K562 (cell line): ENCODE results near the gene APOBEC3G. TPM values are rescaled to one million over a fixed set of nuclear protein-coding genes. Genes with fewer than 3 reads are reported as not detected.

Experiments used
- ATAC-seq: fragments of 200-7000 bp; cut with Tn5 transposase; 3 replicates; pipeline ENCODE4 v1.9.1; 2020; ENCODE audit warnings: moderate library complexity
- BruUV-seq: library from RNA; stranded (reverse); fragments of 400-500 nt; replicated peaks from 2 replicates; lab custom pipeline; 2021; lab: Mats Ljungman, UMichigan
- CTCF ChIA-PET: fragments of 300-600 bp; formaldehyde crosslinking; extraction: SDS; loops from one replicate; lab custom pipeline; 2021; ENCODE audit warnings: low intra/inter-chr PET ratio; lab: Yijun Ruan, JAX
- POLR2A ChIA-PET: fragments of 300-600, 350-650 bp; sonication (Branson Sonifier 250); formaldehyde crosslinking; extraction: SDS; loops from one replicate; lab custom pipeline; 2021; ENCODE audit warnings: antibody characterized with exemption, inconsistent platforms; lab: Yijun Ruan, JAX
- DNase-seq, 4 experiments: peaks; one replicate each; pipeline versions ENCODE4 v3.0.0 to v3.0.0-alpha.2; 2011 to 2018; ENCODE audit warnings: low spot score in 3 of 4, mixed read lengths in 3 of 4; ENCODE audit errors: extremely low read depth in 1 of 4
- FAIRE-seq: peaks from 2 replicates; lab custom pipeline; 2011; peaks lifted over from hg19 to GRCh38; lab: Jason Lieb, UNC
- H2AFZ ChIP-seq: 2 replicates; pipeline ENCODE4 v1.6.0; 2011; ENCODE audit warnings: low read depth, low read length, control low read depth, inconsistent platforms
- H3K27ac ChIP-seq: fragments of 200-600 bp; 3 replicates; pipeline ENCODE4 v1.8.0; 2011; ENCODE audit warnings: low read depth, mild to moderate bottlenecking, control low read depth, inconsistent platforms, low read length, moderate library complexity, mixed read lengths; ENCODE audit errors: extremely low read depth
- H3K27me3 ChIP-seq, 2 experiments: fragments of 300-600 bp in 1 of 2; 2 replicates in 1 of 2; 3 replicates in 1 of 2; pipeline versions ENCODE4 v1.6.0 to v1.8.0; 2011; ENCODE audit warnings: inconsistent platforms in 2 of 2, low read length in 2 of 2, mild to moderate bottlenecking in 1 of 2, mixed read lengths in 1 of 2, moderate library complexity in 1 of 2; ENCODE audit not compliant: control insufficient read depth in 2 of 2, insufficient read depth in 2 of 2
- H3K36me3 ChIP-seq: fragments of 300-600 bp; 3 replicates; pipeline ENCODE4 v1.8.0; 2011; ENCODE audit warnings: mild to moderate bottlenecking, low read length, inconsistent platforms; ENCODE audit not compliant: control insufficient read depth, insufficient read depth
- H3K4me1 ChIP-seq, 2 experiments: fragments of 200-600 bp in 1 of 2; replicated peaks in 1 of 2; 2 replicates in 1 of 2; 3 replicates in 1 of 2; pipeline versions ENCODE4 v1.5.1 to v1.8.0; 2011; ENCODE audit warnings: inconsistent platforms in 2 of 2, low read length in 2 of 2, mild to moderate bottlenecking in 1 of 2, mixed read lengths in 1 of 2, moderate library complexity in 1 of 2; ENCODE audit not compliant: control insufficient read depth in 2 of 2, insufficient read depth in 2 of 2
- H3K4me2 ChIP-seq: 2 replicates; pipeline ENCODE4 v1.6.1; 2011; ENCODE audit warnings: low read length, control low read depth, inconsistent platforms, mixed read lengths; ENCODE audit not compliant: insufficient read depth
- H3K4me3 ChIP-seq: fragments of 200-600 bp; sonication (generic), shearing (Covaris generic); 2 replicates; pipeline ENCODE4 v1.5.1; 2016; ENCODE audit warnings: control low read depth, inconsistent platforms
- H3K79me2 ChIP-seq: fragments of 200-600 bp; 3 replicates; pipeline ENCODE4 v1.8.0; 2011; ENCODE audit warnings: low read length, inconsistent platforms; ENCODE audit not compliant: control insufficient read depth, insufficient read depth
- H3K9ac ChIP-seq, 2 experiments: 2 replicates each; pipeline versions ENCODE4 v1.6.0 to v1.6.1; 2011; ENCODE audit warnings: low read depth in 2 of 2, low read length in 2 of 2, control low read depth in 1 of 2, inconsistent platforms in 1 of 2, mild to moderate bottlenecking in 1 of 2, mixed read lengths in 1 of 2; ENCODE audit not compliant: insufficient read depth in 1 of 2
- H3K9me1 ChIP-seq: one replicate; pipeline ENCODE4 v1.6.0; 2011; ENCODE audit warnings: inconsistent platforms, mild to moderate bottlenecking, low read length, moderate library complexity; ENCODE audit not compliant: control insufficient read depth, insufficient read depth
- H3K9me3 ChIP-seq: replicated peaks from 2 replicates; pipeline ENCODE4 v1.5.1; 2011; ENCODE audit warnings: low read depth, low read length, inconsistent platforms; ENCODE audit not compliant: control insufficient read depth, insufficient read depth
- H4K20me1 ChIP-seq: replicated peaks from 2 replicates; pipeline ENCODE4 v1.6.1; 2011; ENCODE audit warnings: low read length, inconsistent platforms, mixed read lengths; ENCODE audit not compliant: control insufficient read depth, insufficient read depth
- HEY1 ChIP-seq: fragments of 250-450 bp; sonication (Bioruptor Pico); IDR thresholded peaks from 2 replicates; pipeline ENCODE4 v1.5.0; 2020; ENCODE audit warnings: mild to moderate bottlenecking, moderate library complexity, borderline replicate concordance
- NCOR1 ChIP-seq: fragments of 450-650 bp; IDR thresholded peaks from 2 replicates; pipeline ENCODE4 v1.6.1; 2016; ENCODE audit warnings: mild to moderate bottlenecking, moderate library complexity
- SPI1 ChIP-seq: IDR thresholded peaks from 2 replicates; pipeline ENCODE4 v1.6.1; 2011; ENCODE audit warnings: low read depth, low read length, control low read depth, borderline replicate concordance
- ZMIZ1 ChIP-seq, 2 experiments: fragments of 150-350 bp in 1 of 2; IDR thresholded peaks; 2 replicates each; pipeline ENCODE4 v1.6.1; 2012 to 2016; ENCODE audit warnings: low read depth in 2 of 2, low read length in 2 of 2, mild to moderate bottlenecking in 1 of 2, moderate library complexity in 1 of 2
- WGBS: fragments of 100-300 bp; shearing (Covaris generic); methylation state at CpG from one replicate; pipeline ENCODE4 v1.1.6; 2016; ENCODE audit warnings: low coverage, mixed read lengths; ENCODE audit not compliant: insufficient coverage; ENCODE audit errors: missing lambda C conversion rate; 5-methylcytosine and 5-hydroxymethylcytosine counted together
- in situ Hi-C: fragments of 300-500 bp; cut with MboI; formaldehyde crosslinking; loops from 4 replicates; pipeline ENCODE4 v1.15.0; 2018; ENCODE audit warnings: inconsistent platforms, mixed read lengths
- intact Hi-C: fragments of 100-400 bp; cut with micrococcal nuclease; formaldehyde crosslinking; loops from 2 replicates; pipeline ENCODE4 v1.14.2; 2022
- polyA plus RNA-seq, 8 experiments: library from polyadenylated mRNA; depleted of rRNA in 4 of 8; stranded (reverse) in 5 of 8; unstranded in 3 of 8; fragments of >200 nt; fragmentation: Nextera tagmentation in 2 of 8; fragmentation: Illumina TruSeq in 1 of 8; extraction: Ambion mirVana in 2 of 8; extraction: Trizol in 1 of 8; gene quantifications; 2 replicates each; pipeline versions ENCODE4 v1.2.1 to v1.2.3, GENCODE V29; 2011 to 2014; ENCODE audit warnings: inconsistent platforms in 1 of 8, missing spikeins in 1 of 8
- total RNA-seq, 7 experiments: library from RNA; depleted of rRNA in 6 of 7; stranded (reverse); fragments of >200 nt in 6 of 7; fragmentation: Illumina TruSeq in 2 of 7; extraction: Trizol in 2 of 7; gene quantifications; 2 replicates each; pipeline versions ENCODE4 v1.2.1 to v1.2.3, GENCODE V29; 2011 to 2021; ENCODE audit warnings: low replicate concordance in 1 of 7

The APOBEC3G gene
- total and polyA plus RNA-seq, 9 of the 15 experiments (the other 6 are each of a cell fraction or from before 2014, with no cell fraction given): 5.2 to 20.8 (median 11.4) TPM

DNA sequence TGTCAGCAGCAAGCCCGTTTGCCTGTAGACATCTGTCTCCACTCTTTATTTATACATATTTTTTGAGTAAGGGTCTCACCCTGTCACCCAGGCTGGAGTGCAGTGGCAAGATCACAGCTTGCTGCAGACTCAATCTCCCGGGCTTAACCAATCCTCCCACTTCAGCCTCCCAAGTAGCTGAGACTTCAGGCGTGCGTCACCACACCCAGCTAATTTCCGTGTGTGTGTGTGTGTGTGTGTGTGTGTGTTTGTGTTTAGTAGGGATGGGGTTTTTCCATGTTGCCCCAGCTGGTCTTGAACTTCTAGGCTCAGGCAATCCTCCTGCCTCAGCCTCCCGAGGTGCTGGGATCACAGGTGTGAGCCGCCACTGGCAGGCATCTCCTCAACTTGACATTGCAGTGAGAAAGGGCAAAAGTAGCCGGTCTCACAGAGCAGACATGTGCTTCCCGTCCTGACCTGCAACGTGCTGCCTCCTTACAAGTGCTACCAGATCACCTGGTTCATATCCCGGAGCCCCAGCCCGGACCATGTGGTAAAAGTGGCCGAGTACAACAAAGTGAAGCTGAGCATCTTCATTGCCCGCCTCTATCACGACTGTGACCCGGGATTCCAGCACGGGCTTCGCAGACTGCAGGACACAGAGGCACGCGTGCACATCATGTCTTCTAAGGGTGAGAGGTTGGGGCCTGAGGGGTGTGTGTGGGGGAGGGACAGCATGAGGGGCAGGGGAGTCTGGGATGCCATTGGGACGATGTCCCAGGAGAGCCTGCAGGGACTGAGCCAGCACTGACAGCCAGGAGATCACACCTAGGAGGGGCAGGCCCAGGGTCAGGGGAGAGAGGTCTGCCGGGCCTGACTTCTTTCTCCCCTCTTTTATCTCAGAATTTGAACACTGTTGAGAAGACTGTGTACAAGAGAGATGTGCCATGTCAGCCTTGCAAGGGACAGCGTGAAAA lies 14.3 kb downstream of the APOBEC3G start (continued):
- TF ChIP-seq ZMIZ1 (IDR thresholded peaks at IDR 0.05; ENCODE audit: low read depth in 2 of 2, low read length in 2 of 2): no peak
- no peak for TF ChIP-seq HEY1 (CRISPR knock-in tag)
- TF ChIP-seq, all 486 proteins: peak for 0

DNA sequence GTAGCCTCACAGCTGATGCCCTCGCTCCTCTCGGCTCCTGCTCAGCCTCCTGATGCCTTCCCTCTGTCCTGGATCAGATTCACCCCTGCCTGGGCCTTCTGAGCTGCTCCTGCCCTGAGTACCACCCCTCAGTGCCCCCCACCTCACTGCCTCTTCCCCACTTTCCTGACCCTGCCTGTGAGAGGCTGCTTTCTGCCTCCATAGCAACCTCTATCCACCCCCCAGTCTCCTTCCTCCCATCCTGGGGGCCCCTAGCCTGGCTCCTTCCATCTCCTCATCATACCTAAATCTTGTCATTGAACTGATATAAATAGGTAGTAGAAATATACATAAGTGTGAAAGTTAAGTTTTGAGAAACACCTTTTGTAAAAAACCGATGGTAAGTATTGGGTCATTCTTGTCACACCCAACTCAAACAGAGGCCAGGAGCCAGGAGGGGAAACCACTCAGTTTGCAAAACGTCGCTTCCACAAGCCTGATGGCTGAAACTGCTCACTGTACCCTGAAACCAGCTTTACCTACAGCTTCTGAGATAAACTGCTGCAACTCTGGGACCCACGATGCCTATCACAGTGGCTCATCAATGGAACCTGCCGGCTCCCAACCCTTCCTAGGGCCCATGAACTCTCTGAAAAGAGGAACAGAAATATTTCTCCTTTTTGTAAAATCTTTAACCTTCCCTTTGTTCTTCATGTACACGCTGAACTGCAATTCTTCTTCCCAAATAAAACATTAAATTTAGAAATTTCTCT lies 15.2 kb downstream of the APOBEC3G start:
- Histone ChIP-seq H3K27ac (no peak overlapping the region), H2AFZ (0 out of 2 replicates have a peak overlapping the region, but pooled peaks have one; percentile 31), H3K4me3 (no peak overlapping the region), H3K9me3 (no peaks in the 10 kb centered on the region), H3K4me2 (no peak overlapping the region), H3K9me1 (no peaks in the 10 kb centered on the region), H3K36me3 (no peaks in the 10 kb centered on the region), H3K4me1 (peaks cover 8 to 29% of the 10 kb centered on the region in 2 experiments; a peak in 4 of 5 replicates), H3K79me2 (no peaks in the 10 kb centered on the region), H3K27me3 (no peaks in the 10 kb centered on the region), H3K9ac (peak overlapping the region in 1 of 2 experiments; percentile 31; a peak in 1 of 4 replicates), H4K20me1 (no peaks in the 10 kb centered on the region)
- TF ChIP-seq NCOR1 (no peak), SPI1 (peak; percentile 44; the same call in 1 of the 2 replicates)
- no peak for FAIRE-seq
- in situ Hi-C loops: no loop called here
- DNase-seq: no peak
- ChIA-PET POLR2A (no interaction called here), CTCF (interaction anchor here (0.6 kb wide), 1 partner anchor 85 kb away, joined by 3 read pairs; no protein-coding TSS in a partner anchor)
- WGBS: 25% methylated on average over 8 of the region's 8 CpGs
- no peak for ATAC-seq
- intact Hi-C loops: no loop called here
- no TSS peak for BruUV-seq
